GM12892 (cell line): ENCODE data around the gene SCGB3A1.

Experiments
- POLR2A ChIP-seq: IDR thresholded peaks from 2 replicates; pipeline ENCODE4 v1.6.1; 2011; ENCODE audit warnings: low read depth, low read length, control low read depth
- POLR2AphosphoS5 ChIP-seq: IDR thresholded peaks from 2 replicates; pipeline ENCODE4 v1.6.1; 2011; ENCODE audit warnings: low read depth, low read length, control low read depth

DNA sequence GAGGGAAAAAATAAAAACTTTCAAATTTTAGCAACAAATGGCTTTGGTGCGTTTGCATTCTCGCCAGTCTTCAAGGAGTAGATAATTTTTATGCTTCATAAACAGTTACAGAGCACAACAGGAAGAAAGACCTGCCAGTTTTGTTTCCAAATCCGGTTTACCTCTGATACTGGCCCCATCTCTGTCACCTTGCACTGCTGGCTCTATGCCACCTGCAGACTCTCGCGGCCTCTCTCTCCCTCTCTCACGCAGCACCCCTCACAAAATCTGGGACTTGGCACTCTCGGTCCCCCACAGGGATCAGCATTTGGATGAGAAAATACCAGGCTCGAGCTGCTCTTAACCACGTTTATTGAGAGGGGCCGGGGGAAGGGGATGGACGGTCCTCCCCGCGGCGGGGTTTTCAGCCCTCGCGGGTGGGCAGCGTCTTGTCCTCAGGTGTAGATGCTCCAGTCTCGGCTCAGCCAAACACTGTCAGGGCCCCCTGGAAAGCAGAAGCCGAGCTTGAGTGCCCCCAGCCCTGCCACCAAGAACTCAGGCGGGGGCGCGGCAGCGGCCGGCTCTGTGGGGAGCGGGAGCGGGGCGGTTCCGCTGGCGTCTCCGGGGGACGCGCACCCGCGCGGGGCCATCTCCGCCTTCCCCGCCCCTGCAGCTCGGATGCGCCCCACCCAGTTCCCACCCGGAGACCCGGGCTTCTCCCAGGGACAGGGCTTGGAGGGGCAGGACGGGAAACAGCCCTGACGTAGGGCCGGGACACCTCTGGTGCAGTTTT lies 1.3 kb downstream of the SCGB3A1 start:
- TF ChIP-seq POLR2A (no peak), POLR2AphosphoS5 (no peak)
